HCT116 (cell line): ENCODE measurements around the gene ADCY1. TPM values are rescaled to one million over a fixed set of nuclear protein-coding genes. Genes with fewer than 3 reads are reported as not detected.

Source experiments
- ATAC-seq: fragments of 200-7000 bp; cut with Tn5 transposase; 2 replicates; pipeline ENCODE4 v1.9.1; 2020; ENCODE audit warnings: mild to moderate bottlenecking, moderate library complexity
- BruUV-seq: library from RNA; stranded (reverse); fragments of 400-500 nt; replicated peaks from 2 replicates; lab custom pipeline; 2021; lab: Mats Ljungman, UMichigan
- CTCF ChIA-PET: fragments of 300-600 bp; sonication (Branson Sonifier 250); formaldehyde crosslinking; loops from one replicate; lab custom pipeline; 2021; ENCODE audit warnings: antibody characterized with exemption; lab: Charles Lee
- POLR2A ChIA-PET: fragments of 300-600, 350-600 bp; sonication (Branson Sonifier 250); formaldehyde crosslinking; loops from one replicate; lab custom pipeline; 2021; ENCODE audit warnings: antibody characterized with exemption; lab: Charles Lee
- RAD21 ChIA-PET, 2 experiments: fragments of 300-600 bp; sonication (Branson Sonifier 250); formaldehyde crosslinking; loops; one replicate each; lab custom pipeline; 2023; ENCODE audit warnings: low total read pairs in 2 of 2; ENCODE audit not compliant: uncharacterized antibody in 2 of 2, unreplicated experiment in 2 of 2, low non-redundant PET in 1 of 2; lab: Charles Lee
- DNase-seq: peaks from one replicate; pipeline ENCODE4 v3.0.0-alpha.2; 2010; ENCODE audit warnings: low read depth, low spot score
- H2AFZ ChIP-seq: fragments of 200-600 bp; shearing (Covaris generic), sonication (generic); 2 replicates; pipeline ENCODE4 v1.6.1; 2017; ENCODE audit warnings: low read depth, mixed run types, mixed read lengths, antibody characterized with exemption, low read length; ENCODE audit not compliant: poor library complexity, severe bottlenecking
- H3K27ac ChIP-seq: 2 replicates; pipeline ENCODE4 v1.5.1; 2012; ENCODE audit warnings: low read depth, low read length
- H3K27me3 ChIP-seq: fragments of 200-600 bp; sonication (generic); 2 replicates; pipeline ENCODE4 v1.6.1; 2016; ENCODE audit warnings: mixed run types, low read length, mixed read lengths; ENCODE audit not compliant: insufficient read depth
- H3K36me3 ChIP-seq, 2 experiments: fragments of 200-500 bp in 1 of 2; fragments of 200-600 bp in 1 of 2; sonication (Bioruptor generic) in 1 of 2; sonication (generic) in 1 of 2; 2 replicates each; pipeline versions ENCODE4 v1.5.1 to v1.6.1; 2014 to 2016; ENCODE audit warnings: low read length in 2 of 2, inconsistent platforms in 1 of 2, mixed read lengths in 1 of 2, mixed run types in 1 of 2; ENCODE audit not compliant: insufficient read depth in 2 of 2, control insufficient read depth in 1 of 2
- H3K4me1 ChIP-seq, 2 experiments: fragments of 200-600 bp in 1 of 2; sonication (generic) in 1 of 2; 2 replicates each; pipeline versions ENCODE4 v1.5.1 to v1.6.1; 2012 to 2017; ENCODE audit warnings: low read length in 2 of 2, inconsistent platforms in 1 of 2, mild to moderate bottlenecking in 1 of 2, mixed read lengths in 1 of 2, mixed run types in 1 of 2, moderate library complexity in 1 of 2; ENCODE audit not compliant: insufficient read depth in 2 of 2, control insufficient read depth in 1 of 2
- H3K4me2 ChIP-seq: fragments of 200-600 bp; sonication (generic); 2 replicates; pipeline ENCODE4 v1.6.1; 2017; ENCODE audit warnings: mixed run types, low read length, mixed read lengths
- H3K4me3 ChIP-seq, 2 experiments: fragments of 200-600 bp in 1 of 2; sonication (generic) in 1 of 2; replicated peaks in 1 of 2; 2 replicates each; pipeline ENCODE4 v1.5.1; 2011 to 2016; ENCODE audit warnings: low read length in 2 of 2, control low read depth in 1 of 2, low read depth in 1 of 2, mild to moderate bottlenecking in 1 of 2, mixed read lengths in 1 of 2, mixed run types in 1 of 2
- H3K79me2 ChIP-seq: fragments of 200-600 bp; sonication (generic); 2 replicates; pipeline ENCODE4 v1.6.1; 2017; ENCODE audit warnings: mild to moderate bottlenecking, mixed run types, low read length, moderate library complexity, mixed read lengths; ENCODE audit not compliant: insufficient read depth
- H3K9ac ChIP-seq: fragments of 200-600 bp; sonication (generic); 2 replicates; pipeline ENCODE4 v1.6.1; 2016; ENCODE audit warnings: low read length, mixed read lengths
- H3K9me2 ChIP-seq: fragments of 200-600 bp; sonication (generic), shearing (Covaris generic); 2 replicates; pipeline ENCODE4 v1.6.1; 2017; ENCODE audit warnings: mixed run types, mild to moderate bottlenecking, moderate library complexity; ENCODE audit not compliant: insufficient read depth
- H3K9me3 ChIP-seq, 2 experiments: fragments of 200-500 bp in 1 of 2; fragments of 200-600 bp in 1 of 2; sonication (Bioruptor generic) in 1 of 2; sonication (generic) in 1 of 2; 2 replicates each; pipeline ENCODE4 v1.6.1; 2014 to 2017; ENCODE audit warnings: low read length in 2 of 2, mixed read lengths in 2 of 2, inconsistent platforms in 1 of 2, low read depth in 1 of 2, mild to moderate bottlenecking in 1 of 2, mixed run types in 1 of 2, moderate library complexity in 1 of 2; ENCODE audit not compliant: control insufficient read depth in 1 of 2, insufficient read depth in 1 of 2
- H4K20me1 ChIP-seq: fragments of 200-600 bp; sonication (generic), shearing (Covaris generic); 2 replicates; pipeline ENCODE4 v1.6.1; 2017; ENCODE audit warnings: mixed run types, mild to moderate bottlenecking, moderate library complexity; ENCODE audit not compliant: insufficient read depth
- CBX3 ChIP-seq: IDR thresholded peaks from 2 replicates; pipeline ENCODE4 v1.6.1; 2012; ENCODE audit warnings: low read depth
- CEBPB ChIP-seq: IDR thresholded peaks from 2 replicates; pipeline ENCODE4 v1.6.1; 2012; ENCODE audit warnings: low read depth
- ELF1 ChIP-seq: IDR thresholded peaks from 2 replicates; pipeline ENCODE4 v1.6.1; 2012; ENCODE audit warnings: low read depth, borderline replicate concordance
- EZH2phosphoT487 ChIP-seq: fragments of 200-600 bp; IDR thresholded peaks from 2 replicates; pipeline ENCODE4 v1.6.1; 2018; ENCODE audit warnings: antibody characterized with exemption, borderline replicate concordance
- FOSL1 ChIP-seq: IDR thresholded peaks from 2 replicates; pipeline ENCODE4 v1.6.1; 2012; ENCODE audit warnings: low read depth
- JUND ChIP-seq: IDR thresholded peaks from 2 replicates; pipeline ENCODE4 v1.6.1; 2012
- POLR2A ChIP-seq: IDR thresholded peaks from 2 replicates; pipeline ENCODE4 v1.7.0; 2011; ENCODE audit warnings: borderline replicate concordance; ENCODE audit not compliant: insufficient read depth, insufficient read length; ENCODE audit errors: extremely low read depth
- POLR2AphosphoS5 ChIP-seq: IDR thresholded peaks from 2 replicates; pipeline ENCODE4 v1.6.1; 2011; ENCODE audit warnings: mild to moderate bottlenecking, low read depth, low read length, moderate library complexity
- SP1 ChIP-seq: IDR thresholded peaks from 2 replicates; pipeline ENCODE4 v1.6.1; 2012; ENCODE audit warnings: low read depth
- TCF7L2 ChIP-seq: IDR thresholded peaks from 2 replicates; pipeline ENCODE4 v1.7.0; 2011; ENCODE audit warnings: borderline replicate concordance, inconsistent platforms; ENCODE audit not compliant: insufficient read depth, insufficient read length; ENCODE audit errors: extremely low read depth
- intact Hi-C: fragments of 100-400 bp; cut with micrococcal nuclease; formaldehyde crosslinking; loops from 2 replicates; pipeline ENCODE4 v1.10.0; 2022
- total RNA-seq: library from RNA; stranded (reverse); gene quantifications from one replicate; pipeline ENCODE4 v1.2.1, GENCODE V29; 2021; ENCODE audit not compliant: unreplicated experiment
- TF ChIP-seq, protein P1 (sequence below): IDR thresholded peaks from 2 replicates; pipeline ENCODE4 v1.6.1; 2012
- TF ChIP-seq, protein P2 (sequence below): IDR thresholded peaks from 2 replicates; pipeline ENCODE4 v1.6.1; 2012
- TF ChIP-seq, protein P3 (sequence below): IDR thresholded peaks from 2 replicates; pipeline ENCODE4 v1.6.1; 2012; ENCODE audit warnings: low read depth
- TF ChIP-seq, protein P4 (sequence below), 3 experiments: fragments of 200-600 bp in 1 of 3; sonication (generic) in 1 of 3; IDR thresholded peaks in 2 of 3; conservative IDR thresholded peaks in 1 of 3; 2 replicates each; pipeline ENCODE4 v1.5.1; 2012 to 2017; ENCODE audit warnings: low read depth in 2 of 3, low read length in 2 of 3, antibody characterized with exemption in 1 of 3, borderline replicate concordance in 1 of 3, control low read depth in 1 of 3, mild to moderate bottlenecking in 1 of 3, mixed read lengths in 1 of 3, mixed run types in 1 of 3, moderate library complexity in 1 of 3; ENCODE audit not compliant: insufficient read depth in 1 of 3
- TF ChIP-seq, protein P5 (sequence below): IDR thresholded peaks from 2 replicates; pipeline ENCODE4 v1.6.1; 2011; ENCODE audit warnings: mild to moderate bottlenecking, low read length, moderate library complexity; ENCODE audit not compliant: insufficient replicate concordance; ENCODE audit errors: extremely low read depth

The ADCY1 gene
- total RNA-seq, 1 experiment from 2014 or later, result 0.05 TPM

DNA sequence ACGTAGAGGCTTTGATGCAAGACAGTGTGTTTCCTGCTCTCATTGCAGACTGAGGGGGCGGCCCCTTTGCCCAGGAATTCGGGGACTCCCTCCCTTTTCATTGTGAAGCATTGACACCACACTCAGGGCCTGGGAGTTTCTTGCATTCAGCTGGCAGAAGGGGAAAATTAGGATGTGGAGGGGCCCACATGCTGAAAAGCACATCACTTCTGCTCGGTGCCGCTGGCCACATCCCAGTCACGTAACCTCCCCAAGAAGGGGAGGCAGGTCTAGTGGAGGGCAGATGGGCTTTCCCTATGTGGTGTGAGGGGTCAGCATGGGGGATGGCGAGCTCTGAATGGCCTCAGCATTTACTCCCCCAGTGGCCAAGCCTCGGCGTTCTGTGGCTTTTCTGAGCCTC is 47.9 kb downstream of the ADCY1 start:
- H3K4me2 ChIP-seq, result no peak overlapping the region
- no peak overlapping the region for H3K9ac ChIP-seq
- CTCF ChIA-PET, result no interaction called here
- BruUV-seq, result no TSS peak
- no peaks in the 10 kb centered on the region for H4K20me1 ChIP-seq
- H3K79me2 ChIP-seq, result no peaks in the 10 kb centered on the region
- no peaks in the 10 kb centered on the region for H3K36me3 ChIP-seq
- no peaks in the 10 kb centered on the region for H3K4me1 ChIP-seq
- POLR2A ChIA-PET, result no interaction called here
- TF ChIP-seq CEBPB, result no peak
- TF ChIP-seq FOSL1, result no peak
- TF ChIP-seq, protein P1, sequence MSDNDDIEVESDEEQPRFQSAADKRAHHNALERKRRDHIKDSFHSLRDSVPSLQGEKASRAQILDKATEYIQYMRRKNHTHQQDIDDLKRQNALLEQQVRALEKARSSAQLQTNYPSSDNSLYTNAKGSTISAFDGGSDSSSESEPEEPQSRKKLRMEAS, result no peak
- TF ChIP-seq, protein P2, sequence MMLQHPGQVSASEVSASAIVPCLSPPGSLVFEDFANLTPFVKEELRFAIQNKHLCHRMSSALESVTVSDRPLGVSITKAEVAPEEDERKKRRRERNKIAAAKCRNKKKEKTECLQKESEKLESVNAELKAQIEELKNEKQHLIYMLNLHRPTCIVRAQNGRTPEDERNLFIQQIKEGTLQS, result no peak
- no peak for TF ChIP-seq CBX3
- TF ChIP-seq JUND, result no peak
- TF ChIP-seq, protein P3, sequence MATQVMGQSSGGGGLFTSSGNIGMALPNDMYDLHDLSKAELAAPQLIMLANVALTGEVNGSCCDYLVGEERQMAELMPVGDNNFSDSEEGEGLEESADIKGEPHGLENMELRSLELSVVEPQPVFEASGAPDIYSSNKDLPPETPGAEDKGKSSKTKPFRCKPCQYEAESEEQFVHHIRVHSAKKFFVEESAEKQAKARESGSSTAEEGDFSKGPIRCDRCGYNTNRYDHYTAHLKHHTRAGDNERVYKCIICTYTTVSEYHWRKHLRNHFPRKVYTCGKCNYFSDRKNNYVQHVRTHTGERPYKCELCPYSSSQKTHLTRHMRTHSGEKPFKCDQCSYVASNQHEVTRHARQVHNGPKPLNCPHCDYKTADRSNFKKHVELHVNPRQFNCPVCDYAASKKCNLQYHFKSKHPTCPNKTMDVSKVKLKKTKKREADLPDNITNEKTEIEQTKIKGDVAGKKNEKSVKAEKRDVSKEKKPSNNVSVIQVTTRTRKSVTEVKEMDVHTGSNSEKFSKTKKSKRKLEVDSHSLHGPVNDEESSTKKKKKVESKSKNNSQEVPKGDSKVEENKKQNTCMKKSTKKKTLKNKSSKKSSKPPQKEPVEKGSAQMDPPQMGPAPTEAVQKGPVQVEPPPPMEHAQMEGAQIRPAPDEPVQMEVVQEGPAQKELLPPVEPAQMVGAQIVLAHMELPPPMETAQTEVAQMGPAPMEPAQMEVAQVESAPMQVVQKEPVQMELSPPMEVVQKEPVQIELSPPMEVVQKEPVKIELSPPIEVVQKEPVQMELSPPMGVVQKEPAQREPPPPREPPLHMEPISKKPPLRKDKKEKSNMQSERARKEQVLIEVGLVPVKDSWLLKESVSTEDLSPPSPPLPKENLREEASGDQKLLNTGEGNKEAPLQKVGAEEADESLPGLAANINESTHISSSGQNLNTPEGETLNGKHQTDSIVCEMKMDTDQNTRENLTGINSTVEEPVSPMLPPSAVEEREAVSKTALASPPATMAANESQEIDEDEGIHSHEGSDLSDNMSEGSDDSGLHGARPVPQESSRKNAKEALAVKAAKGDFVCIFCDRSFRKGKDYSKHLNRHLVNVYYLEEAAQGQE, result no peak
- TF ChIP-seq POLR2AphosphoS5, result no peak
- TF ChIP-seq EZH2phosphoT487, result no peak
- no peak for TF ChIP-seq ELF1
- TF ChIP-seq POLR2A, result no peak
- no peak for TF ChIP-seq SP1
- TF ChIP-seq TCF7L2, result no peak
- TF ChIP-seq, protein P4, sequence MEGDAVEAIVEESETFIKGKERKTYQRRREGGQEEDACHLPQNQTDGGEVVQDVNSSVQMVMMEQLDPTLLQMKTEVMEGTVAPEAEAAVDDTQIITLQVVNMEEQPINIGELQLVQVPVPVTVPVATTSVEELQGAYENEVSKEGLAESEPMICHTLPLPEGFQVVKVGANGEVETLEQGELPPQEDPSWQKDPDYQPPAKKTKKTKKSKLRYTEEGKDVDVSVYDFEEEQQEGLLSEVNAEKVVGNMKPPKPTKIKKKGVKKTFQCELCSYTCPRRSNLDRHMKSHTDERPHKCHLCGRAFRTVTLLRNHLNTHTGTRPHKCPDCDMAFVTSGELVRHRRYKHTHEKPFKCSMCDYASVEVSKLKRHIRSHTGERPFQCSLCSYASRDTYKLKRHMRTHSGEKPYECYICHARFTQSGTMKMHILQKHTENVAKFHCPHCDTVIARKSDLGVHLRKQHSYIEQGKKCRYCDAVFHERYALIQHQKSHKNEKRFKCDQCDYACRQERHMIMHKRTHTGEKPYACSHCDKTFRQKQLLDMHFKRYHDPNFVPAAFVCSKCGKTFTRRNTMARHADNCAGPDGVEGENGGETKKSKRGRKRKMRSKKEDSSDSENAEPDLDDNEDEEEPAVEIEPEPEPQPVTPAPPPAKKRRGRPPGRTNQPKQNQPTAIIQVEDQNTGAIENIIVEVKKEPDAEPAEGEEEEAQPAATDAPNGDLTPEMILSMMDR (IDR thresholded peaks at IDR 0.05 in 2 of 3, conservative IDR thresholded peaks at IDR 0.05 in 1 of 3; ENCODE audit: borderline replicate concordance in 1 of 3, insufficient read depth in 1 of 3, low read depth in 2 of 3, low read length in 2 of 3), result no peak
- TF ChIP-seq, protein P5, sequence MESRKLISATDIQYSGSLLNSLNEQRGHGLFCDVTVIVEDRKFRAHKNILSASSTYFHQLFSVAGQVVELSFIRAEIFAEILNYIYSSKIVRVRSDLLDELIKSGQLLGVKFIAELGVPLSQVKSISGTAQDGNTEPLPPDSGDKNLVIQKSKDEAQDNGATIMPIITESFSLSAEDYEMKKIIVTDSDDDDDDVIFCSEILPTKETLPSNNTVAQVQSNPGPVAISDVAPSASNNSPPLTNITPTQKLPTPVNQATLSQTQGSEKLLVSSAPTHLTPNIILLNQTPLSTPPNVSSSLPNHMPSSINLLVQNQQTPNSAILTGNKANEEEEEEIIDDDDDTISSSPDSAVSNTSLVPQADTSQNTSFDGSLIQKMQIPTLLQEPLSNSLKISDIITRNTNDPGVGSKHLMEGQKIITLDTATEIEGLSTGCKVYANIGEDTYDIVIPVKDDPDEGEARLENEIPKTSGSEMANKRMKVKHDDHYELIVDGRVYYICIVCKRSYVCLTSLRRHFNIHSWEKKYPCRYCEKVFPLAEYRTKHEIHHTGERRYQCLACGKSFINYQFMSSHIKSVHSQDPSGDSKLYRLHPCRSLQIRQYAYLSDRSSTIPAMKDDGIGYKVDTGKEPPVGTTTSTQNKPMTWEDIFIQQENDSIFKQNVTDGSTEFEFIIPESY, result no peak
- TF ChIP-seq, all 23 proteins: peak for 0
- RAD21 ChIA-PET, result no interaction called here
- Histone ChIP-seq H3K4me3 (no peak overlapping the region), H3K9me3 (peaks cover 0 to 5% of the 10 kb centered on the region in 2 experiments; a peak in 1 of 4 replicates), H3K27ac (no peak overlapping the region), H3K9me2 (no peaks in the 10 kb centered on the region), H3K27me3 (peaks cover 6% of the 10 kb centered on the region; the same call in 1 of the 2 replicates), H2AFZ (no peak overlapping the region)
- intact Hi-C loops, result no loop called here
- ATAC-seq (no peak), DNase-seq (no peak)
